H9 (cell line): Measurements from ENCODE around the gene NCKAP5. TPM values are rescaled to one million over a fixed set of nuclear protein-coding genes. Genes with fewer than 3 reads are reported as not detected.

Experiments used
- DNase-seq: peaks from one replicate; pipeline ENCODE4 v3.0.0-alpha.2; 2017
- H2AFZ ChIP-seq: one replicate; pipeline ENCODE4 v1.6.1; 2013; ENCODE audit warnings: mild to moderate bottlenecking, low read length, control low read depth, moderate library complexity
- H2AK5ac ChIP-seq: 2 replicates; pipeline ENCODE4 v1.6.1; 2013; ENCODE audit warnings: low read length, control low read depth, mixed read lengths; ENCODE audit not compliant: insufficient read length
- H2BK120ac ChIP-seq: one replicate; pipeline ENCODE4 v1.6.1; 2013; ENCODE audit warnings: low read depth, mild to moderate bottlenecking, low read length, control low read depth, inconsistent platforms; ENCODE audit not compliant: poor library complexity, severe bottlenecking
- H2BK12ac ChIP-seq: 2 replicates; pipeline ENCODE4 v1.6.1; 2013; ENCODE audit warnings: low read length, control low read depth, mixed read lengths, low read depth; ENCODE audit not compliant: insufficient read length
- H2BK15ac ChIP-seq: 2 replicates; pipeline ENCODE4 v1.6.1; 2013; ENCODE audit warnings: low read depth, low read length, control low read depth
- H2BK20ac ChIP-seq: one replicate; pipeline ENCODE4 v1.6.1; 2013; ENCODE audit warnings: low read depth, mild to moderate bottlenecking, low read length, control low read depth, inconsistent platforms; ENCODE audit not compliant: poor library complexity, severe bottlenecking
- H2BK5ac ChIP-seq: 2 replicates; pipeline ENCODE4 v1.6.1; 2013; ENCODE audit warnings: low read length, control low read depth, mixed read lengths; ENCODE audit not compliant: insufficient read length
- H3K14ac ChIP-seq: 2 replicates; pipeline ENCODE4 v1.6.1; 2013; ENCODE audit warnings: low read length, control low read depth; ENCODE audit not compliant: insufficient read depth
- H3K18ac ChIP-seq: 2 replicates; pipeline ENCODE4 v1.6.1; 2013; ENCODE audit warnings: low read depth, mild to moderate bottlenecking, mixed read lengths, low read length, control low read depth; ENCODE audit not compliant: insufficient read length
- H3K23ac ChIP-seq: 2 replicates; pipeline ENCODE4 v1.6.1; 2013; ENCODE audit warnings: low read length, control low read depth, mixed read lengths, low read depth; ENCODE audit not compliant: insufficient read length
- H3K23me2 ChIP-seq: 2 replicates; pipeline ENCODE4 v1.6.1; 2013; ENCODE audit warnings: low read depth, mild to moderate bottlenecking, mixed read lengths, low read length, control low read depth; ENCODE audit not compliant: insufficient read length, poor library complexity, severe bottlenecking
- H3K27ac ChIP-seq: 2 replicates; pipeline ENCODE4 v1.5.1; 2013; ENCODE audit warnings: low read length, control low read depth, mixed read lengths, low read depth; ENCODE audit not compliant: insufficient read length
- H3K27me3 ChIP-seq: 2 replicates; pipeline ENCODE4 v1.6.1; 2013; ENCODE audit warnings: low read length, control low read depth, inconsistent platforms; ENCODE audit not compliant: insufficient read depth
- H3K4ac ChIP-seq: 2 replicates; pipeline ENCODE4 v1.6.1; 2013; ENCODE audit warnings: low read depth, mild to moderate bottlenecking, control low read depth, inconsistent platforms, low read length, moderate library complexity
- H3K4me1 ChIP-seq: 2 replicates; pipeline ENCODE4 v1.6.1; 2013; ENCODE audit warnings: low read length, control low read depth, inconsistent platforms; ENCODE audit not compliant: insufficient read depth
- H3K4me2 ChIP-seq: 2 replicates; pipeline ENCODE4 v1.6.1; 2013; ENCODE audit warnings: low read length, control low read depth, mixed read lengths; ENCODE audit not compliant: insufficient read length, insufficient read depth
- H3K56ac ChIP-seq: 2 replicates; pipeline ENCODE4 v1.6.1; 2013; ENCODE audit warnings: low read depth, mild to moderate bottlenecking, mixed read lengths, low read length, control low read depth; ENCODE audit not compliant: insufficient read length
- H3K79me1 ChIP-seq: 2 replicates; pipeline ENCODE4 v1.6.1; 2013; ENCODE audit warnings: low read depth, mild to moderate bottlenecking, moderate library complexity, low read length, control low read depth, inconsistent platforms; ENCODE audit not compliant: insufficient read depth, poor library complexity, severe bottlenecking
- H3K79me2 ChIP-seq: 2 replicates; pipeline ENCODE4 v1.6.1; 2013; ENCODE audit warnings: low read length, control low read depth, inconsistent platforms; ENCODE audit not compliant: insufficient read depth
- H3K9ac ChIP-seq: 2 replicates; pipeline ENCODE4 v1.6.1; 2013; ENCODE audit warnings: low read length, control low read depth, mixed read lengths; ENCODE audit not compliant: insufficient read length; ENCODE audit errors: extremely low read depth
- H3K9me3 ChIP-seq: one replicate; pipeline ENCODE4 v1.6.1; 2013; ENCODE audit warnings: low read depth, low read length, inconsistent platforms; ENCODE audit not compliant: control insufficient read depth
- H3T11ph ChIP-seq: one replicate; pipeline ENCODE4 v1.6.1; 2013; ENCODE audit warnings: mild to moderate bottlenecking, low read length, control low read depth, inconsistent platforms
- H4K20me1 ChIP-seq: one replicate; pipeline ENCODE4 v1.6.1; 2013; ENCODE audit not compliant: control insufficient read depth, insufficient read length, insufficient read depth
- H4K5ac ChIP-seq: 2 replicates; pipeline ENCODE4 v1.6.1; 2013; ENCODE audit warnings: low read depth, mild to moderate bottlenecking, mixed read lengths, low read length, control low read depth; ENCODE audit not compliant: insufficient read length
- H4K8ac ChIP-seq: replicated peaks from 2 replicates; pipeline ENCODE4 v1.6.1; 2013; ENCODE audit warnings: low read length, control low read depth, mixed read lengths, low read depth; ENCODE audit not compliant: insufficient read length
- H4K91ac ChIP-seq: 2 replicates; pipeline ENCODE4 v1.6.1; 2013; ENCODE audit warnings: low read depth, mild to moderate bottlenecking, moderate library complexity, mixed read lengths, low read length, control low read depth; ENCODE audit not compliant: insufficient read length
- H3K27ac Mint-ChIP-seq, 3 experiments: 2 replicates in 2 of 3; 3 replicates in 1 of 3; pipeline ENCODE4 v1.8.0; 2020 to 2021; ENCODE audit warnings: mixed read lengths in 3 of 3, mild to moderate bottlenecking in 1 of 3, moderate library complexity in 1 of 3
- H3K27me3 Mint-ChIP-seq: 2 replicates; pipeline ENCODE4 v1.8.0; 2021; ENCODE audit warnings: low read depth, mild to moderate bottlenecking, moderate library complexity, mixed read lengths
- H3K36me3 Mint-ChIP-seq, 3 experiments: 2 replicates in 2 of 3; 3 replicates in 1 of 3; pipeline ENCODE4 v1.8.0; 2020 to 2021; ENCODE audit warnings: low read depth in 3 of 3, mixed read lengths in 3 of 3; ENCODE audit not compliant: insufficient read depth in 1 of 3
- H3K4me1 Mint-ChIP-seq, 2 experiments: 2 replicates each; pipeline ENCODE4 v1.8.0; 2020; ENCODE audit warnings: mixed read lengths in 2 of 2
- H3K4me3 Mint-ChIP-seq, 2 experiments: 2 replicates in 1 of 2; 3 replicates in 1 of 2; pipeline ENCODE4 v1.8.0; 2020 to 2021; ENCODE audit warnings: mild to moderate bottlenecking in 2 of 2, mixed read lengths in 2 of 2, moderate library complexity in 1 of 2
- H3K9me3 Mint-ChIP-seq, 2 experiments: 2 replicates in 1 of 2; 3 replicates in 1 of 2; pipeline ENCODE4 v1.8.0; 2020; ENCODE audit warnings: mild to moderate bottlenecking in 2 of 2, mixed read lengths in 2 of 2, moderate library complexity in 1 of 2
- WGBS: extraction: QIAGEN DNeasy Blood & Tissue Kit; methylation state at CpG from one replicate; pipeline ENCODE4 v1.1.7; 2013; ENCODE audit warnings: missing lambda C conversion rate, low lambda C conversion rate, mixed read lengths; ENCODE audit not compliant: insufficient read length; ENCODE audit errors: extremely low coverage; 5-methylcytosine and 5-hydroxymethylcytosine counted together
- total RNA-seq: library from RNA; stranded (reverse); gene quantifications from 2 replicates; pipeline ENCODE4 v1.2.1, GENCODE V29; 2021
- TF ChIP-seq, protein P1 (sequence below): fragments of 200-600 bp; sonication (generic); conservative IDR thresholded peaks from 3 replicates; pipeline ENCODE4 v1.8.0; 2021; ENCODE audit warnings: antibody characterized with exemption, mild to moderate bottlenecking

Gene NCKAP5
- total RNA-seq, 1 experiment from 2014 or later: 0.26 TPM

DNA sequence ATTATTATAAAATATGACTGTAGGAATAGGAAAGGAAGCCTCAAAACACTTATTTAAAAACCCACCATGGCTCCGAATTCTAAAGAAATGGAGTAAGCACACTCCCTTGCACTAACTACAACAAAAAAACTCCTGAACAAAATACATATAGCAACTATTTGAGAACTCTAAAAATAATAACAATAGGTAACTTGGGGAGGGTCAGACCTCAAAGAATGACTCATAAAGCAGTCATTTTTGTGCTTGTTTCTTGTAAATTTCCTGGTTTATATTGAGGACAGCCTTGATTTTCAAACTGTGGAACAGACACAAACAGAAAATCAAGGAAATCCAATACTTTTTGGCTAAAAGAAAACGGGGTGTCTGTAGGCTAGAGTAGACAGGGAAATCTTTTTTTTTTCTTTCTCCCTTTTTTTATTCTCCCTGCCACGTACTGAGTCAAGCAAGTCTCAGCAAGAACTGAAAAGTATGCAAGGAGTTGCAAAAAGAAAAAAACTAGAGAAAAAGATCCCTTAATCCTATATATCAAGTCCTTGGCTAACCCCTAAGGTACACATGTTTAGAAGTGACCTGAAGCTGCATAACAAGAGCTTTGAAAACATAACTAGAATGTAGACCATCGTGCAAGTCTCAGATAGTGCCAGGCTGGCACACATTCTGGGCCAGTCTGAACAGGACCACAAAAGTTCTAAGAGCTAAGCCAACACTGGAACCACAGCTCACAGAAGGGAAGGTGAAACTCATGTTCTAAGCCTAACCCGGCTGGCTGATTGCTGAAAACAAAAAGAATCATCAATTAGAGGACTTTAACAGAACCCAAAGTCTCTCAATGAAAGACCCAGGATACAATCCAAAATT lies 495.2 kb downstream of the NCKAP5 start:
- no peaks in the 10 kb centered on the region for H3K9me3 ChIP-seq
- no peak overlapping the region for H3K4ac ChIP-seq
- no peak overlapping the region for H2BK15ac ChIP-seq
- H4K8ac ChIP-seq: no peak overlapping the region
- no CpG with 5 or more reads among the region's 5 CpGs for WGBS
- H3K27me3 ChIP-seq: no peaks in the 10 kb centered on the region
- no peaks in the 10 kb centered on the region for H3K23me2 ChIP-seq
- no peak overlapping the region for H2BK120ac ChIP-seq
- no peak overlapping the region for H3K4me2 ChIP-seq
- H2AK5ac ChIP-seq: no peak overlapping the region
- no peak overlapping the region for H3K9ac ChIP-seq
- no peak overlapping the region for H3K23ac ChIP-seq
- no peak overlapping the region for H3K27ac Mint-ChIP-seq
- DNase-seq: no peak
- no peaks in the 10 kb centered on the region for H4K20me1 ChIP-seq
- no peaks in the 10 kb centered on the region for H3K4me1 Mint-ChIP-seq
- no peak overlapping the region for H2AFZ ChIP-seq
- no peaks in the 10 kb centered on the region for H3K79me1 ChIP-seq
- no peak overlapping the region for H4K5ac ChIP-seq
- no peaks in the 10 kb centered on the region; the same call in 1 of the 2 replicates for H3K27me3 Mint-ChIP-seq
- H3T11ph ChIP-seq: no peak overlapping the region
- H3K27ac ChIP-seq: no peak overlapping the region
- no peak overlapping the region for H3K14ac ChIP-seq
- H3K9me3 Mint-ChIP-seq: no peaks in the 10 kb centered on the region; a peak in 1 of 5 replicates
- TF ChIP-seq, protein P1, sequence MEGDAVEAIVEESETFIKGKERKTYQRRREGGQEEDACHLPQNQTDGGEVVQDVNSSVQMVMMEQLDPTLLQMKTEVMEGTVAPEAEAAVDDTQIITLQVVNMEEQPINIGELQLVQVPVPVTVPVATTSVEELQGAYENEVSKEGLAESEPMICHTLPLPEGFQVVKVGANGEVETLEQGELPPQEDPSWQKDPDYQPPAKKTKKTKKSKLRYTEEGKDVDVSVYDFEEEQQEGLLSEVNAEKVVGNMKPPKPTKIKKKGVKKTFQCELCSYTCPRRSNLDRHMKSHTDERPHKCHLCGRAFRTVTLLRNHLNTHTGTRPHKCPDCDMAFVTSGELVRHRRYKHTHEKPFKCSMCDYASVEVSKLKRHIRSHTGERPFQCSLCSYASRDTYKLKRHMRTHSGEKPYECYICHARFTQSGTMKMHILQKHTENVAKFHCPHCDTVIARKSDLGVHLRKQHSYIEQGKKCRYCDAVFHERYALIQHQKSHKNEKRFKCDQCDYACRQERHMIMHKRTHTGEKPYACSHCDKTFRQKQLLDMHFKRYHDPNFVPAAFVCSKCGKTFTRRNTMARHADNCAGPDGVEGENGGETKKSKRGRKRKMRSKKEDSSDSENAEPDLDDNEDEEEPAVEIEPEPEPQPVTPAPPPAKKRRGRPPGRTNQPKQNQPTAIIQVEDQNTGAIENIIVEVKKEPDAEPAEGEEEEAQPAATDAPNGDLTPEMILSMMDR: no peak
- no peak overlapping the region for H2BK20ac ChIP-seq
- no peak overlapping the region for H3K4me3 Mint-ChIP-seq
- peaks cover 0 to 5% (median 0%) of the 10 kb centered on the region in 3 experiments; a peak in 1 of 7 replicates for H3K36me3 Mint-ChIP-seq
- no peaks in the 10 kb centered on the region for H3K79me2 ChIP-seq
- no peak overlapping the region for H4K91ac ChIP-seq
- no peak overlapping the region for H3K56ac ChIP-seq
- H2BK12ac ChIP-seq: no peak overlapping the region
- H3K4me1 ChIP-seq: no peaks in the 10 kb centered on the region
- no peak overlapping the region for H2BK5ac ChIP-seq
- no peak overlapping the region for H3K18ac ChIP-seq
